Measurements from ENCODE around the gene ROBO3. TPM values are rescaled to one million over a fixed set of nuclear protein-coding genes. Genes with fewer than 3 reads are reported as not detected.

Gene ROBO3
- total RNA-seq, 1 experiment from 2014 or later = 21.3 TPM

- peak; percentile 59; the same call in 1 of the 2 replicates for TF ChIP-seq PRDM15 (CRISPR knock-in tag; IDR thresholded peaks at IDR 0.05)
- no peak for TF ChIP-seq ZNF532 (CRISPR knock-in tag; IDR thresholded peaks at IDR 0.05; ENCODE audit: borderline replicate concordance)
- TF ChIP-seq TEAD4 (CRISPR knock-in tag; IDR thresholded peaks at IDR 0.05) = peak; percentile 88
- TF ChIP-seq STAT6 (CRISPR knock-in tag; conservative IDR thresholded peaks at IDR 0.05; ENCODE audit: low read depth) = no peak
- no peak for TF ChIP-seq RORB (CRISPR knock-in tag; IDR thresholded peaks at IDR 0.05)
- TF ChIP-seq ZNF423 (CRISPR knock-in tag; IDR thresholded peaks at IDR 0.05) = no peak
- TF ChIP-seq ATF6 (CRISPR knock-in tag; IDR thresholded peaks at IDR 0.05) = no peak
- peak; percentile 78; the same call in 1 of the 2 replicates for TF ChIP-seq CBFB (CRISPR knock-in tag; IDR thresholded peaks at IDR 0.05; ENCODE audit: low read depth)
- TF ChIP-seq CREB1 (CRISPR knock-in tag; IDR thresholded peaks at IDR 0.05) = peak; percentile 93
- peak; percentile 75 for TF ChIP-seq ZNF138 (CRISPR knock-in tag; conservative IDR thresholded peaks at IDR 0.05)
- TF ChIP-seq HMGA2 (CRISPR knock-in tag; IDR thresholded peaks at IDR 0.05) = no peak
- peak; percentile 86; the same call in 1 of the 2 replicates for TF ChIP-seq ZNF263 (CRISPR knock-in tag; IDR thresholded peaks at IDR 0.05; ENCODE audit: low read depth)
- no peak; the same call in 1 of the 2 replicates for TF ChIP-seq MLX (CRISPR knock-in tag; IDR thresholded peaks at IDR 0.05)
- no peak for TF ChIP-seq PRRX2 (CRISPR knock-in tag; IDR thresholded peaks at IDR 0.05)
- no peak for TF ChIP-seq GTF2I (CRISPR knock-in tag; conservative IDR thresholded peaks at IDR 0.05)
- TF ChIP-seq SOX15 (CRISPR knock-in tag; IDR thresholded peaks at IDR 0.05) = no peak
- TF ChIP-seq E2F5 (CRISPR knock-in tag; IDR thresholded peaks at IDR 0.05) = peak; percentile 98
- TF ChIP-seq ZMAT4 (CRISPR knock-in tag; IDR thresholded peaks at IDR 0.05) = no peak
- peak; percentile 93 for TF ChIP-seq FOXK1 (CRISPR knock-in tag; IDR thresholded peaks at IDR 0.05)
- no peak for TF ChIP-seq GRHL2 (CRISPR knock-in tag; IDR thresholded peaks at IDR 0.05; ENCODE audit: insufficient replicate concordance, severe bottlenecking)
- no peak for TF ChIP-seq OVOL2 (CRISPR knock-in tag; IDR thresholded peaks at IDR 0.05; ENCODE audit: borderline replicate concordance)
- TF ChIP-seq NR1H2 (CRISPR knock-in tag; IDR thresholded peaks at IDR 0.05) = no peak
- no peak for TF ChIP-seq ERG (CRISPR knock-in tag; IDR thresholded peaks at IDR 0.05)
Measured at GRCh38 chr11:124920870-124921609, 55.8 kb downstream of the ROBO3 start (continued).

Measured in WTC11 (cell line).